AG09309 (cell line): Measurements from ENCODE around the gene HSD17B8.
"Not testable (repeated sequence)": the region's sequence is repeated elsewhere in the genome, so short reads cannot be mapped to it uniquely, and the experiment has no call there.

ENCODE experiments used
- DNase-seq: peaks from one replicate; pipeline ENCODE4 v3.0.0-alpha.2; 2010; ENCODE audit warnings: low read depth
- H3K4me3 ChIP-seq: 2 replicates; pipeline ENCODE4 v1.5.1; 2011; ENCODE audit warnings: mild to moderate bottlenecking, low read depth, low read length, moderate library complexity; ENCODE audit not compliant: control insufficient read depth
- TF ChIP-seq, protein P1 (sequence below): IDR thresholded peaks from 2 replicates; pipeline ENCODE4 v1.5.1; 2011; ENCODE audit warnings: mild to moderate bottlenecking, low read depth, low read length, inconsistent platforms; ENCODE audit not compliant: insufficient read depth, control insufficient read depth; ENCODE audit errors: missing control alignments

Gene HSD17B8

DNA sequence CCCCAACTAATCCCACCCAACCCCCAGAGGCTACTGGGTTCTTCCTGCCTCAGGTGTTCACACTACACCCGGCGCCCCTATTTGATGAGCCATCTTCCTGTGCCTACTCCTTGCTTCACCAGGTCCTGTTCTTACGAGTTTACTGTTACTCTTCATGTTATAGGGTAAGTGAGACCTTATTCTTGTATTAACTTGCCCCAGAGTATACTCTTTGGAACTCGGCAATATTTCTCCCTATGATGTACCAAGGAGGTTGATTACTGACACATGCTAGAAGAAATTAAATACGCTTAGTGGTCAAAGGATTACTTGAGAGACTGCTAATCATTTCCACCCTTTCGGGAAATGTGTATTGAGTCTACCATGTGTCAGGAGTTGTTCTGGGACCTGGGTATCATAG lies 12.8 kb downstream of the HSD17B8 start:
- TF ChIP-seq, protein P1, sequence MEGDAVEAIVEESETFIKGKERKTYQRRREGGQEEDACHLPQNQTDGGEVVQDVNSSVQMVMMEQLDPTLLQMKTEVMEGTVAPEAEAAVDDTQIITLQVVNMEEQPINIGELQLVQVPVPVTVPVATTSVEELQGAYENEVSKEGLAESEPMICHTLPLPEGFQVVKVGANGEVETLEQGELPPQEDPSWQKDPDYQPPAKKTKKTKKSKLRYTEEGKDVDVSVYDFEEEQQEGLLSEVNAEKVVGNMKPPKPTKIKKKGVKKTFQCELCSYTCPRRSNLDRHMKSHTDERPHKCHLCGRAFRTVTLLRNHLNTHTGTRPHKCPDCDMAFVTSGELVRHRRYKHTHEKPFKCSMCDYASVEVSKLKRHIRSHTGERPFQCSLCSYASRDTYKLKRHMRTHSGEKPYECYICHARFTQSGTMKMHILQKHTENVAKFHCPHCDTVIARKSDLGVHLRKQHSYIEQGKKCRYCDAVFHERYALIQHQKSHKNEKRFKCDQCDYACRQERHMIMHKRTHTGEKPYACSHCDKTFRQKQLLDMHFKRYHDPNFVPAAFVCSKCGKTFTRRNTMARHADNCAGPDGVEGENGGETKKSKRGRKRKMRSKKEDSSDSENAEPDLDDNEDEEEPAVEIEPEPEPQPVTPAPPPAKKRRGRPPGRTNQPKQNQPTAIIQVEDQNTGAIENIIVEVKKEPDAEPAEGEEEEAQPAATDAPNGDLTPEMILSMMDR: no peak
- H3K4me3 ChIP-seq: no peak overlapping the region
- DNase-seq: no peak

DNA sequence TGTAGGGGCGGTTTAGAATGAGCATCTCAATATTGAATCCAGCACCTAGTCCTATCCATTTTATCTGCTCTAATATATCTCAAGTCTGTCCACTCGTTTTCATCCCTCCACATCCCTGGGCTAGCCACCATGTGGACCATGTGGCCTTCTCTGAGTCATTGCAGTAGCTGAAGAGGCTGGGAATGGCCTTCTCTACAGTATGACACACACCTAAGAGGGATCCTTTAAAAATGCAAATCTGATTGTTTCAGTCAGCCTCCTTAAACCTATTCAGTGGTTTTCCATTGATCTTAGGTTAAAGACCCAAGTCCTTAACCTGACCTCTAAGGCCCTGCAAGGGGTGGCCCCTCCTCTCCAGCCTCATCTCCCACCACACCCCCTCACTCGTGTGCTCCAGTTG lies 13.2 kb downstream of the HSD17B8 start:
- TF ChIP-seq, protein P1: no peak
- no peak for DNase-seq
- no peak overlapping the region for H3K4me3 ChIP-seq

DNA sequence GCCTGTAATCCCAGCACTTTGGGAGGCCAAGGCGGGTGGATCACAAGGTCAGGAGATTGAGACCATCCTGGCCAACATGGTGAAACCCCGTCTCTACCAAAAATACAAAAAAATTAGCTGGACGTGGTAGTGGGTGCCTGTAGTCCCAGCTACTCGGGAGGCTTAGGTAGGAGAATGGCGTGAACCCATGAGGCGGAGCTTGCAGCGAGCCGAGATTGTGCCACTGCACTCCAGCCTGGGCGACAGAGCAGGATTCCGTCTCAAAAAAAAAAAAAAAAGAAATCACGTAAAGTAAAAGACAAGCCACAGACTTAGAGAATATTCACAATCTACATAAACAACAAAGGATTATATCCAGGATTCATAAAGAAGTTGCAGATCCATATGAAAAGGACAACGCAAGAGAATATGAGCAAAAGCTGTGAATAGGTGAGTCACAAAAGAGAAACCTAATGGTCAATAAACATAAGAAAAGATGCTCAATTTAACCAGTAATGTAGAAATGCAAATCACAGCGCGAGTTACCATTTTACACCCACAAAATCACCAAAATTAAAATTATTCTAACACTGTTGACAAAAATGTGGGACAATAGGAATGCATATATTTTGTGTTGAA lies 22.2 kb downstream of the HSD17B8 start:
- DNase-seq, H3K4me3 ChIP-seq: not testable (repeated sequence)

DNA sequence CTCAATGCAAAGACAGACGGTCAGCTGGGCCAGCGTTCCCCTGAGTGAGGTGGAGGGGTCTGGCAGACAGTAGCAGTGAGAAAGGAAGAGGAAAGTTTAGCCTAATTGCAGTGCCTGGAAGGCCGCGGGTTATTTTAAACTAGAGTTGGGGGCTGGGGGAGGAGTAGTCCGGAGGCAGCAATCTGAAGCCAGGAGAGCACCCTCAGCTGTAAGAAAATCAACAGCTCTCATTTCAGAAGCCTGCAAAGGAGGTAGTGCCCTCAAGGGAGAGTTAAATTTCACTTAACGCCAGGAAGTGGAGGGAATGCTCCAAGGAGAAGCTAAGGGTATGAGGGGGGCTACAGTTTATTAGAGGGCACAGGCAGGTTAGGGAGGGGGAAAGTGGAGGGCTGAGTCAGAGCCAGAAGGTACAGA lies 30.8 kb downstream of the HSD17B8 start:
- no peak for DNase-seq
- TF ChIP-seq, protein P1: no peak
- H3K4me3 ChIP-seq: no peak overlapping the region

DNA sequence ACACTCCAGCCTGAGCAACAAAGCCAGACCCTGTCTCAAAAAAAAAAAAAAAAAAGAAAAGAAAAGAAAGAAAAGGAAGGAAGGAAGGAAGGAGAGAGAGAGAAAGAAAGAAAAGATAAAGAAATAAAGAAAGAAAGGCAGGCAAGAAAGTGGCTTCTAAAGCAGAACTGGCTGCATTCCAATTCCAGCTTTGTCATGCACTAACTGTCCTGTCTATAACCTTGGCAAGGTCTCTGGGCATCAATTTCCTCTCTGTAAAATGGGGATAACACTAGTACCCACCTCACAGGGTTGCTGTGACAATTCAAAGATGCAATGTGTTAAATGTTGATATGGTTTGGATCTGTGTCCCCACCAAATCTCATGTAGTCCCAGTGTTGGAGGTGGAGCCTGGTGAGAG lies 31.9 kb downstream of the HSD17B8 start:
- no peak for DNase-seq
- no peak overlapping the region for H3K4me3 ChIP-seq
- TF ChIP-seq, protein P1: no peak

DNA sequence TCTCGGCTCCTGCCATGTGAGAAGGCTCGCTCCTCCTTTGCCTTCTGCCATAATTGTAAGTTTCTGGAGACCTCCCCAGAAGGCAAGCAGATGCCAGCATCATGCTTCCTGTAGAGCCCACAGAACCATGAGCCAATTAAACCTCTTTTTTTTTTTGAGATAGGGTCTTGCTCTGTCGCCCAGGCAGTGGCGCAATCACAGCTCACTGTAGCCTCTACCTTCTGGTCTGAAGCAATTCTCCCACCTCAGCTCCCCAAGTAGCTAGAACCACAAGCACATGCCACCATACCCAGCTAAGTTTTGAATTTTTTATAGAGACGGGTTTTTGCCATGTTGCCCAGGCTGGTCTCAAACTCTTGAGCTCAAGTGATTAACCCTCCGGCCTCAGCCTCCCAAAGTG lies 32.4 kb downstream of the HSD17B8 start:
- no peak overlapping the region for H3K4me3 ChIP-seq
- no peak for DNase-seq
- TF ChIP-seq, protein P1: no peak

DNA sequence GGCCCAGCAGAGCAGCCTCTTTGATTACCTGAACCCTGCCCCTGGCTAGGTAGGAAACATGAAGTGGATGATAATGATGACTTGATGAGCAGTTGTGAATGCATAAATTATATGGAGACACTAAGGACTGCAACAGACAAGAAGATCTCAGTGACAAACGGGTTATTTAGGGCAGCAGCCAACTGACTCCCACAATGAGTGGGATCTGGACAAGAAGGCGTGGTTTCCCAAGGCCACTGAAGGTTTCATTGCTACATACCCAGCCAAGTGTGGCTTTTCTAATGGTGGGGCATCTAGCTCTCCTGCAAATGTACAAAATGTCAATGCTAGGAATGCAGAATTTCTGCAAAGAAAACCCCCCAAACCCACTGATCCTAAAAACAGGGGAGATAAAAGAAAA lies 33.3 kb downstream of the HSD17B8 start:
- H3K4me3 ChIP-seq: no peak overlapping the region
- TF ChIP-seq, protein P1: no peak
- DNase-seq: no peak
